H1 (cell line): ENCODE data around the gene ADAMTS8. TPM values are rescaled to one million over a fixed set of nuclear protein-coding genes. Genes with fewer than 3 reads are reported as not detected.

Experiments
- EP300 ChIP-seq, 2 experiments: IDR thresholded peaks; 1 replicate in 1 of 2; 2 replicates in 1 of 2; pipeline ENCODE4 v1.6.1; 2011 to 2012; ENCODE audit warnings: low read depth in 2 of 2, low read length in 2 of 2, mild to moderate bottlenecking in 2 of 2, borderline replicate concordance in 1 of 2, inconsistent platforms in 1 of 2, moderate library complexity in 1 of 2
- GTF2F1 ChIP-seq: IDR thresholded peaks from 2 replicates; pipeline ENCODE4 v1.6.1; 2012; ENCODE audit warnings: low read depth, low read length, improper control_type of control experiment, borderline replicate concordance
- HDAC2 ChIP-seq, 2 experiments: fragments of 300-600 bp in 1 of 2; sonication (generic) in 1 of 2; IDR thresholded peaks; 2 replicates each; pipeline ENCODE4 v1.6.1; 2011 to 2012; ENCODE audit warnings: low read depth in 2 of 2, low read length in 2 of 2, mild to moderate bottlenecking in 2 of 2, moderate library complexity in 2 of 2, borderline replicate concordance in 1 of 2, inconsistent platforms in 1 of 2
- NANOG ChIP-seq: IDR thresholded peaks from 2 replicates; pipeline ENCODE4 v1.6.1; 2011; ENCODE audit warnings: low read length, low read depth, mild to moderate bottlenecking, inconsistent platforms; ENCODE audit not compliant: insufficient read depth, poor library complexity, severe bottlenecking
- polyA plus RNA-seq, 7 experiments: library from polyadenylated mRNA; depleted of rRNA in 3 of 7; stranded (reverse) in 5 of 7; unstranded in 2 of 7; fragments of >200 nt in 5 of 7; fragments of 200-250 nt in 2 of 7; gene quantifications; 1 replicate in 5 of 7; 2 replicates in 1 of 7; 4 replicates in 1 of 7; pipeline versions ENCODE4 v1.2.1 to v1.2.3, GENCODE V29; 2011 to 2013; ENCODE audit warnings: missing spikeins in 2 of 7, mixed read lengths in 2 of 7
- total RNA-seq: library from RNA; stranded (reverse); fragmentation: NEBNext Ultra II Directional; extraction: Animal tissue kit (Norgen Biotek cat#: 25700); gene quantifications from 2 replicates; pipeline ENCODE4 v1.2.1, GENCODE V29; 2021
- TF ChIP-seq, protein P1 (sequence below): fragments of 300-600 bp; sonication (generic); IDR thresholded peaks from 2 replicates; pipeline ENCODE4 v1.7.1; 2012; ENCODE audit warnings: low read length, moderate library complexity, mild to moderate bottlenecking, inconsistent platforms; ENCODE audit not compliant: insufficient replicate concordance

The ADAMTS8 gene
- total and polyA plus RNA-seq, 2 of the 8 experiments (the other 6 are each of a cell fraction or from before 2014, with no cell fraction given), result 9.3 to 16.6 TPM

DNA sequence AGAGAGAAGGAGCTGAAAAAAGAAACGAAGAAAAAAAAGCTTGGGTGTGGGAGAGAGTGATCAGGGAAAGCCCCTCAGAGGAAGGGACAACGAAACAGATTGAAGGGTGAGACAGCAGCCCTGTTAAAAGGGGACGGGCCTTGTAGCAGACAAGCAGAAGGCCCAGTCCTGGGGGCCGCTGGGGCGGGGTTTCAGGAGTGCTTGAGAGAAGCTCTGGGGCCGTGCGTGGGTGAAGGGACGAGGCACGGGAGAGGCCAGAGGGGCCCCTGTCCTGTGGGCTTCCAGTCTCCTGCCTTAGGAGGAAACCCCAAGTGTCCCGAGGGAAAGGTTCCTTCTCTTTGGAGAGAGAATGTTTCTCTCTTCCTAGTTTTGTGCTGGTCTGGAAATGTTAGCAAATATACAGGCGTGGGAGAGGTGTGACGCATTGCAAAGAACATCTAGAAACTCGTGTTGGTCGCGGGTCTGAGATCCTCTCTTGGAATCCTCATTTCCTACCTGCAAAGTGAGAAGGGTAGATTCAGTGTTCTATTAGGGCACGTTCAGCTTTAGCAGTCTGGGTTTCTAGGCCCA lies 48.6 kb upstream of the ADAMTS8 start (continued):
- TF ChIP-seq, protein P1, sequence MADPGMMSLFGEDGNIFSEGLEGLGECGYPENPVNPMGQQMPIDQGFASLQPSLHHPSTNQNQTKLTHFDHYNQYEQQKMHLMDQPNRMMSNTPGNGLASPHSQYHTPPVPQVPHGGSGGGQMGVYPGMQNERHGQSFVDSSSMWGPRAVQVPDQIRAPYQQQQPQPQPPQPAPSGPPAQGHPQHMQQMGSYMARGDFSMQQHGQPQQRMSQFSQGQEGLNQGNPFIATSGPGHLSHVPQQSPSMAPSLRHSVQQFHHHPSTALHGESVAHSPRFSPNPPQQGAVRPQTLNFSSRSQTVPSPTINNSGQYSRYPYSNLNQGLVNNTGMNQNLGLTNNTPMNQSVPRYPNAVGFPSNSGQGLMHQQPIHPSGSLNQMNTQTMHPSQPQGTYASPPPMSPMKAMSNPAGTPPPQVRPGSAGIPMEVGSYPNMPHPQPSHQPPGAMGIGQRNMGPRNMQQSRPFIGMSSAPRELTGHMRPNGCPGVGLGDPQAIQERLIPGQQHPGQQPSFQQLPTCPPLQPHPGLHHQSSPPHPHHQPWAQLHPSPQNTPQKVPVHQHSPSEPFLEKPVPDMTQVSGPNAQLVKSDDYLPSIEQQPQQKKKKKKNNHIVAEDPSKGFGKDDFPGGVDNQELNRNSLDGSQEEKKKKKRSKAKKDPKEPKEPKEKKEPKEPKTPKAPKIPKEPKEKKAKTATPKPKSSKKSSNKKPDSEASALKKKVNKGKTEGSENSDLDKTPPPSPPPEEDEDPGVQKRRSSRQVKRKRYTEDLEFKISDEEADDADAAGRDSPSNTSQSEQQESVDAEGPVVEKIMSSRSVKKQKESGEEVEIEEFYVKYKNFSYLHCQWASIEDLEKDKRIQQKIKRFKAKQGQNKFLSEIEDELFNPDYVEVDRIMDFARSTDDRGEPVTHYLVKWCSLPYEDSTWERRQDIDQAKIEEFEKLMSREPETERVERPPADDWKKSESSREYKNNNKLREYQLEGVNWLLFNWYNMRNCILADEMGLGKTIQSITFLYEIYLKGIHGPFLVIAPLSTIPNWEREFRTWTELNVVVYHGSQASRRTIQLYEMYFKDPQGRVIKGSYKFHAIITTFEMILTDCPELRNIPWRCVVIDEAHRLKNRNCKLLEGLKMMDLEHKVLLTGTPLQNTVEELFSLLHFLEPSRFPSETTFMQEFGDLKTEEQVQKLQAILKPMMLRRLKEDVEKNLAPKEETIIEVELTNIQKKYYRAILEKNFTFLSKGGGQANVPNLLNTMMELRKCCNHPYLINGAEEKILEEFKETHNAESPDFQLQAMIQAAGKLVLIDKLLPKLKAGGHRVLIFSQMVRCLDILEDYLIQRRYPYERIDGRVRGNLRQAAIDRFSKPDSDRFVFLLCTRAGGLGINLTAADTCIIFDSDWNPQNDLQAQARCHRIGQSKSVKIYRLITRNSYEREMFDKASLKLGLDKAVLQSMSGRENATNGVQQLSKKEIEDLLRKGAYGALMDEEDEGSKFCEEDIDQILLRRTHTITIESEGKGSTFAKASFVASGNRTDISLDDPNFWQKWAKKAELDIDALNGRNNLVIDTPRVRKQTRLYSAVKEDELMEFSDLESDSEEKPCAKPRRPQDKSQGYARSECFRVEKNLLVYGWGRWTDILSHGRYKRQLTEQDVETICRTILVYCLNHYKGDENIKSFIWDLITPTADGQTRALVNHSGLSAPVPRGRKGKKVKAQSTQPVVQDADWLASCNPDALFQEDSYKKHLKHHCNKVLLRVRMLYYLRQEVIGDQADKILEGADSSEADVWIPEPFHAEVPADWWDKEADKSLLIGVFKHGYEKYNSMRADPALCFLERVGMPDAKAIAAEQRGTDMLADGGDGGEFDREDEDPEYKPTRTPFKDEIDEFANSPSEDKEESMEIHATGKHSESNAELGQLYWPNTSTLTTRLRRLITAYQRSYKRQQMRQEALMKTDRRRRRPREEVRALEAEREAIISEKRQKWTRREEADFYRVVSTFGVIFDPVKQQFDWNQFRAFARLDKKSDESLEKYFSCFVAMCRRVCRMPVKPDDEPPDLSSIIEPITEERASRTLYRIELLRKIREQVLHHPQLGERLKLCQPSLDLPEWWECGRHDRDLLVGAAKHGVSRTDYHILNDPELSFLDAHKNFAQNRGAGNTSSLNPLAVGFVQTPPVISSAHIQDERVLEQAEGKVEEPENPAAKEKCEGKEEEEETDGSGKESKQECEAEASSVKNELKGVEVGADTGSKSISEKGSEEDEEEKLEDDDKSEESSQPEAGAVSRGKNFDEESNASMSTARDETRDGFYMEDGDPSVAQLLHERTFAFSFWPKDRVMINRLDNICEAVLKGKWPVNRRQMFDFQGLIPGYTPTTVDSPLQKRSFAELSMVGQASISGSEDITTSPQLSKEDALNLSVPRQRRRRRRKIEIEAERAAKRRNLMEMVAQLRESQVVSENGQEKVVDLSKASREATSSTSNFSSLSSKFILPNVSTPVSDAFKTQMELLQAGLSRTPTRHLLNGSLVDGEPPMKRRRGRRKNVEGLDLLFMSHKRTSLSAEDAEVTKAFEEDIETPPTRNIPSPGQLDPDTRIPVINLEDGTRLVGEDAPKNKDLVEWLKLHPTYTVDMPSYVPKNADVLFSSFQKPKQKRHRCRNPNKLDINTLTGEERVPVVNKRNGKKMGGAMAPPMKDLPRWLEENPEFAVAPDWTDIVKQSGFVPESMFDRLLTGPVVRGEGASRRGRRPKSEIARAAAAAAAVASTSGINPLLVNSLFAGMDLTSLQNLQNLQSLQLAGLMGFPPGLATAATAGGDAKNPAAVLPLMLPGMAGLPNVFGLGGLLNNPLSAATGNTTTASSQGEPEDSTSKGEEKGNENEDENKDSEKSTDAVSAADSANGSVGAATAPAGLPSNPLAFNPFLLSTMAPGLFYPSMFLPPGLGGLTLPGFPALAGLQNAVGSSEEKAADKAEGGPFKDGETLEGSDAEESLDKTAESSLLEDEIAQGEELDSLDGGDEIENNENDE, result no peak
- TF ChIP-seq NANOG (no peak), HDAC2 (IDR thresholded peaks at IDR 0.05; ENCODE audit: borderline replicate concordance in 1 of 2, low read depth in 2 of 2, low read length in 2 of 2) (no peak), EP300 (IDR thresholded peaks at IDR 0.05; ENCODE audit: borderline replicate concordance in 1 of 2, low read depth in 2 of 2, low read length in 2 of 2) (no peak), GTF2F1 (no peak)
